BJ (cell line): ENCODE data around the gene FADD. TPM values are rescaled to one million over a fixed set of nuclear protein-coding genes. Genes with fewer than 3 reads are reported as not detected.

Experiments
- CTCF ChIA-PET: fragments of 350-600 bp; formaldehyde crosslinking; extraction: SDS; loops from one replicate; lab custom pipeline; 2021; ENCODE audit warnings: antibody characterized with exemption, inconsistent platforms; lab: Yijun Ruan, JAX
- POLR2A ChIA-PET: fragments of 300-600 bp; sonication (Branson Sonifier 250); formaldehyde crosslinking; extraction: SDS; loops from one replicate; lab custom pipeline; 2021; ENCODE audit warnings: antibody characterized with exemption; lab: Charles Lee
- DNase-seq: peaks from one replicate; pipeline ENCODE4 v3.0.0-alpha.2; 2011; ENCODE audit warnings: low read depth
- H3K27me3 ChIP-seq: 2 replicates; pipeline ENCODE4 v1.6.0; 2011; ENCODE audit warnings: low read length; ENCODE audit not compliant: control insufficient read depth, insufficient read depth
- H3K36me3 ChIP-seq: 2 replicates; pipeline ENCODE4 v1.5.1; 2011; ENCODE audit warnings: low read length; ENCODE audit not compliant: control insufficient read depth, insufficient read depth
- H3K4me3 ChIP-seq: 2 replicates; pipeline ENCODE4 v1.5.1; 2011; ENCODE audit warnings: low read depth, mild to moderate bottlenecking, control low read depth, low read length
- polyA plus RNA-seq: library from polyadenylated mRNA; depleted of rRNA; stranded (reverse); fragments of >200 nt; gene quantifications from 2 replicates; pipeline ENCODE4 v1.2.3, GENCODE V29; 2011
- TF ChIP-seq, protein P1 (sequence below): IDR thresholded peaks from 2 replicates; pipeline ENCODE4 v1.5.1; 2011; ENCODE audit warnings: low read depth, mild to moderate bottlenecking, control low read depth, inconsistent platforms, low read length, moderate library complexity; ENCODE audit not compliant: insufficient read depth

The FADD gene
- polyA plus RNA-seq, 1 experiment, result 41.3 TPM

DNA sequence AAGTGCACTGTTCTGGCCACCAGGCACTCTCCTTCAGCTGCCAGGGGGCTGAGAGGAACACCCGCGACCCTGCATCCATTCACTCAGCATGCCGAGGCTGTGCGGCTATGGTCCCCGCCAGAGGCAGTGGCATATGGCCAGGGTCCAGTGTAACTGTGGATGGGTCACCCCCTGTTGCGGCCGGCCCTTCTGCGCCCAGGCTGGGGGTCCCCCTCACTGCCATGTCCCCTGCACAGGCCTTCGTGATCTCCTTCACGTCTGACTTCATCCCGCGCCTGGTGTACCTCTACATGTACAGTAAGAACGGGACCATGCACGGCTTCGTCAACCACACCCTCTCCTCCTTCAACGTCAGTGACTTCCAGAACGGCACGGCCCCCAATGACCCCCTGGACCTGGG is 20.8 kb upstream of the FADD start:
- no peak for DNase-seq
- CTCF ChIA-PET, result interaction anchor here (0.9 to 2.3 kb wide), 3 partner anchors 11 to 267 kb away, joined by 3 to 6 read pairs (median 5); no protein-coding TSS in a partner anchor

DNA sequence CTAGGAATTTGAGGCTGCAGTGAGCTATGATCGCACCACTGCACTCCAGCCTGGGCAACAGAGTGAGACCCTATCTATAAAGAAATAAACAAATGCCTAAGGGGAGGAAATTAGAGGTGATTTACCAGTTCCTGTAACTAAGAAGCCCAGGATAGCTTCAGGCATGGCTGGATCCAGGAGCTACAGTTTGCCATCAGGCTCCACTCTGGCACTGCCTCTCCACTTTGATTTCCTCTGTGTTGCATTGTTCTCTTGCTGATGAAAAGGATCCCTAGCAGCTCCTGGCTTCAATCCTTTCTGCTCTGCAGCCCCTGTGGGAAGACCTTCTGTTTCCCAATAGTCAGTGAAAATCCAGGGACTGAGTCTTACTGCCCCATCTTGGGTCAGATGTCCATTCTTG is 20.1 kb upstream of the FADD start:
- no peaks in the 10 kb centered on the region for H3K36me3 ChIP-seq
- no peak for DNase-seq
- no peak overlapping the region for H3K4me3 ChIP-seq
- TF ChIP-seq, protein P1, sequence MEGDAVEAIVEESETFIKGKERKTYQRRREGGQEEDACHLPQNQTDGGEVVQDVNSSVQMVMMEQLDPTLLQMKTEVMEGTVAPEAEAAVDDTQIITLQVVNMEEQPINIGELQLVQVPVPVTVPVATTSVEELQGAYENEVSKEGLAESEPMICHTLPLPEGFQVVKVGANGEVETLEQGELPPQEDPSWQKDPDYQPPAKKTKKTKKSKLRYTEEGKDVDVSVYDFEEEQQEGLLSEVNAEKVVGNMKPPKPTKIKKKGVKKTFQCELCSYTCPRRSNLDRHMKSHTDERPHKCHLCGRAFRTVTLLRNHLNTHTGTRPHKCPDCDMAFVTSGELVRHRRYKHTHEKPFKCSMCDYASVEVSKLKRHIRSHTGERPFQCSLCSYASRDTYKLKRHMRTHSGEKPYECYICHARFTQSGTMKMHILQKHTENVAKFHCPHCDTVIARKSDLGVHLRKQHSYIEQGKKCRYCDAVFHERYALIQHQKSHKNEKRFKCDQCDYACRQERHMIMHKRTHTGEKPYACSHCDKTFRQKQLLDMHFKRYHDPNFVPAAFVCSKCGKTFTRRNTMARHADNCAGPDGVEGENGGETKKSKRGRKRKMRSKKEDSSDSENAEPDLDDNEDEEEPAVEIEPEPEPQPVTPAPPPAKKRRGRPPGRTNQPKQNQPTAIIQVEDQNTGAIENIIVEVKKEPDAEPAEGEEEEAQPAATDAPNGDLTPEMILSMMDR, result no peak
- H3K27me3 ChIP-seq, result no peaks in the 10 kb centered on the region; the same call in 1 of the 2 replicates
- POLR2A ChIA-PET, result no interaction called here
- CTCF ChIA-PET, result interaction anchor here (1.0 to 2.5 kb wide), 5 partner anchors 13 to 274 kb away, joined by 3 to 14 read pairs (median 5); no protein-coding TSS in a partner anchor

More for the DNA sequence above, 20.8 kb upstream of the FADD start:
- no peak overlapping the region for H3K4me3 ChIP-seq
- POLR2A ChIA-PET, result no interaction called here
- no peaks in the 10 kb centered on the region; the same call in 1 of the 2 replicates for H3K27me3 ChIP-seq
- TF ChIP-seq, protein P1, result no peak
- no peaks in the 10 kb centered on the region for H3K36me3 ChIP-seq

DNA sequence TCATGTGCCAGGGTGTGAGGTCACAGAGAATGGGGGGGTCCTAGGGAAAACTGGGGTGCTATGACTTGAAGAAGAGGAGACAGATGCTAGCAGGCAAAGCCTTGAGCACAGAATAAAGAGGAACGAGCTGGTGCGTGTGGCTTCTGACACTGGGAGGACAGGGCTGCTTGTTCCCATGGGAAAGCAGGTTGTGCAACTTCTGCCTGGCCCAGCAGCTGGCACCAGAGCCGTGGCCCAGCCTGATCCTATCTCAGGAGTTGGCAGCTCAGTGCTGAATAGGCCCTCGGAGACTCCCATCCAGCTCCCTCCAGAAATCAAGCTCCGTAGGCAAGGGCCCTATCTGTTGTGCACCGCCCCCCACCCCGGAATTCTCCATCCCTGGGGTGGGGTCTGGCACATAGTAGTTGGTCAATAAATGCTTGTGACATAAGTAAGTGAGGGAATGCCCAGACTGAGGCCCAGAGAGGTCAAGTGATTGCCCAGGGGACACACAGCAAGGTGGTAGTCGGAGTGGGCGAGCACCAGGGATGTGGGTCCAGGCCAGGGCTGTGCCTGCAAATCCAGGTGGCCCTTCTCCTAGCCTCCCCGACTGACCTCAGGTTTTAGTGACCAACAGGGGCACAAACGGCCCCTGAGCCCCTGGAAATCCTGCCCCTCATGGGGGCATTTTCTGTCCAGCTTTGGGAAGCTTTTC is 19.5 kb upstream of the FADD start:
- Histone ChIP-seq H3K4me3 (no peak overlapping the region), H3K27me3 (no peaks in the 10 kb centered on the region; the same call in 1 of the 2 replicates), H3K36me3 (no peaks in the 10 kb centered on the region)
- ChIA-PET CTCF (interaction anchor here (1.0 to 2.5 kb wide), 5 partner anchors 13 to 275 kb away, joined by 3 to 14 read pairs (median 5); no protein-coding TSS in a partner anchor), POLR2A (no interaction called here)
- no peak for DNase-seq
- TF ChIP-seq, protein P1, result no peak

DNA sequence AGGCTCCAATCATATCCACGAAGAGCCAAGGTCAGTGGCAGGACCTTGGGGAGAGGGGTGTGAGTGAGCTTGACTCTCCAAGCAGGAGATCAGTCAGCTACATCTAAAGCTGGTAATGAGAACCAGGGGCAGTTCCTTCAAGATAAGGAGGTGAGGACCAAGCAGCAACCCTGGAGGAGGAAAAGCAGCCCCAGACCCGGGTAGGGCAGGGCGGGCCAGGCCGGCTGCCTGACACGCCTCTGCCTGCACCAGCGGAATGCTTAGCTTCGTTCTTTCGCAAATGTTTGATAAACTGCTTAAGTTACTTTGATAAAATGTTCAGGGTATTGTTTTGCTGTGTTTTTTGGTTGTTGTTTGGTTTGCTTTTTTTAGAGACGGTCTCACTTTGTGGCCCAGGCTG is 18.7 kb upstream of the FADD start:
- POLR2A ChIA-PET, result no interaction called here

More for the DNA sequence above, 18.7 kb upstream of the FADD start:
- Histone ChIP-seq H3K27me3 (no peaks in the 10 kb centered on the region; the same call in 1 of the 2 replicates), H3K36me3 (no peaks in the 10 kb centered on the region), H3K4me3 (no peak overlapping the region)
- no peak for DNase-seq
- CTCF ChIA-PET, result interaction anchor here (0.6 to 2.5 kb wide), 5 partner anchors 12 to 275 kb away, joined by 3 to 14 read pairs (median 3); no protein-coding TSS in a partner anchor
- TF ChIP-seq, protein P1, result no peak
